K562 (cell line): ENCODE measurements around the gene CDC6. TPM values are rescaled to one million over a fixed set of nuclear protein-coding genes. Genes with fewer than 3 reads are reported as not detected.

Experiments
- ARHGAP35 ChIP-seq: fragments of 450-650 bp; IDR thresholded peaks from 2 replicates; pipeline ENCODE4 v1.6.1; 2018; ENCODE audit not compliant: partially characterized antibody
- BRD4 ChIP-seq: fragments of 200-600 bp; sonication (generic); IDR thresholded peaks from 2 replicates; pipeline ENCODE4 v1.6.1; 2017; ENCODE audit warnings: inconsistent platforms
- CHD4 ChIP-seq: fragments of 200-600 bp; sonication (generic); IDR thresholded peaks from 3 replicates; pipeline ENCODE4 v1.6.1; 2012; ENCODE audit warnings: low read depth, mild to moderate bottlenecking, mixed read lengths, low read length, inconsistent platforms; ENCODE audit not compliant: insufficient read depth, insufficient replicate concordance, poor library complexity, severe bottlenecking
- E2F6 ChIP-seq, 2 experiments: IDR thresholded peaks; 2 replicates each; pipeline ENCODE4 v1.6.1; 2011; ENCODE audit warnings: borderline replicate concordance in 1 of 2, control low read depth in 1 of 2, low read depth in 1 of 2, low read length in 1 of 2, mild to moderate bottlenecking in 1 of 2, mixed read lengths in 1 of 2, moderate library complexity in 1 of 2; ENCODE audit not compliant: insufficient read depth in 1 of 2, insufficient read length in 1 of 2, poor library complexity in 1 of 2, severe bottlenecking in 1 of 2; ENCODE audit errors: extremely low read depth in 1 of 2
- FOXJ3 ChIP-seq: sonication (generic); formaldehyde crosslinking; IDR thresholded peaks from 2 replicates; pipeline ENCODE4 v1.4.0; 2020; ENCODE audit warnings: mild to moderate bottlenecking, missing genetic modification reagents
- GATA2 ChIP-seq: sonication (generic); formaldehyde crosslinking; IDR thresholded peaks from 2 replicates; pipeline ENCODE4 v1.4.0; 2020; ENCODE audit warnings: mild to moderate bottlenecking, missing genetic modification reagents
- HMBOX1 ChIP-seq: sonication (generic); IDR thresholded peaks from 2 replicates; pipeline ENCODE4 v1.6.1; 2016
- HOXB6 ChIP-seq: fragments of 250-450 bp; sonication (Bioruptor Pico); IDR thresholded peaks from 2 replicates; pipeline ENCODE4 v1.5.1; 2022; ENCODE audit warnings: mild to moderate bottlenecking, borderline replicate concordance
- KDM2B ChIP-seq: fragments of 250-450 bp; sonication (Bioruptor Pico); IDR thresholded peaks from 2 replicates; pipeline ENCODE4 v1.8.0; 2021; ENCODE audit warnings: mild to moderate bottlenecking, moderate library complexity
- NCOR1 ChIP-seq: fragments of 450-650 bp; IDR thresholded peaks from 2 replicates; pipeline ENCODE4 v1.6.1; 2016; ENCODE audit warnings: mild to moderate bottlenecking, moderate library complexity
- NFRKB ChIP-seq: fragments of 450-650 bp; IDR thresholded peaks from 2 replicates; pipeline ENCODE4 v1.6.1; 2016; ENCODE audit warnings: low read depth
- RBM14 ChIP-seq: fragments of 200-400 bp; formaldehyde crosslinking; IDR thresholded peaks from 2 replicates; pipeline ENCODE4 v1.6.1; 2018; ENCODE audit warnings: low read depth, mild to moderate bottlenecking, low read length, moderate library complexity, borderline replicate concordance; ENCODE audit not compliant: insufficient read depth
- SREBF1 ChIP-seq: fragments of 150-350 bp; IDR thresholded peaks from 2 replicates; pipeline ENCODE4 v1.6.1; 2014; ENCODE audit warnings: antibody characterized with exemption, low read depth, low read length, borderline replicate concordance
- YBX1 ChIP-seq: fragments of 450-650 bp; IDR thresholded peaks from 2 replicates; pipeline ENCODE4 v1.7.1; 2016; ENCODE audit warnings: mild to moderate bottlenecking
- ZBTB1 ChIP-seq: sonication (generic); formaldehyde crosslinking; IDR thresholded peaks from 2 replicates; pipeline ENCODE4 v1.8.1; 2023; ENCODE audit warnings: missing genetic modification reagents, low read depth, mild to moderate bottlenecking, borderline replicate concordance
- ZBTB17 ChIP-seq: fragments of 450-650 bp; formaldehyde crosslinking; IDR thresholded peaks from 2 replicates; pipeline ENCODE4 v1.4.0; 2020; ENCODE audit warnings: mild to moderate bottlenecking
- ZC3H8 ChIP-seq: fragments of 450-650 bp; IDR thresholded peaks from 2 replicates; pipeline ENCODE4 v1.6.1; 2017
- ZNF253 ChIP-seq: fragments of 250-450 bp; sonication (Bioruptor Pico); conservative IDR thresholded peaks from 2 replicates; pipeline ENCODE4 v1.6.1; 2021; ENCODE audit warnings: mild to moderate bottlenecking
- ZNF280A ChIP-seq: fragments of 450-650 bp; IDR thresholded peaks from 2 replicates; pipeline ENCODE4 v1.6.1; 2018; ENCODE audit warnings: mild to moderate bottlenecking, low read depth; ENCODE audit not compliant: partially characterized antibody
- ZNF444 ChIP-seq: fragments of 250-450 bp; sonication (Bioruptor Pico); IDR thresholded peaks from 2 replicates; pipeline ENCODE4 v1.4.0; 2020; ENCODE audit warnings: mild to moderate bottlenecking, moderate library complexity
- ZNF583 ChIP-seq: fragments of 250-450 bp; sonication (Bioruptor Pico); IDR thresholded peaks from 2 replicates; pipeline ENCODE4 v1.4.0; 2020
- ZNF695 ChIP-seq: fragments of 450-650 bp; formaldehyde crosslinking; IDR thresholded peaks from 2 replicates; pipeline ENCODE4 v1.4.0; 2020; ENCODE audit warnings: mild to moderate bottlenecking, moderate library complexity
- ZNF696 ChIP-seq: fragments of 250-450 bp; sonication (Bioruptor Pico); conservative IDR thresholded peaks from 2 replicates; pipeline ENCODE4 v1.4.0; 2020; ENCODE audit warnings: mild to moderate bottlenecking, moderate library complexity
- ZNF780A ChIP-seq: fragments of 250-450 bp; sonication (Bioruptor Pico); IDR thresholded peaks from 2 replicates; pipeline ENCODE4 v1.5.0; 2021; ENCODE audit warnings: mild to moderate bottlenecking
- polyA plus RNA-seq, 8 experiments: library from polyadenylated mRNA; depleted of rRNA in 4 of 8; stranded (reverse) in 5 of 8; unstranded in 3 of 8; fragments of >200 nt; fragmentation: Nextera tagmentation in 2 of 8; fragmentation: Illumina TruSeq in 1 of 8; extraction: Ambion mirVana in 2 of 8; extraction: Trizol in 1 of 8; gene quantifications; 2 replicates each; pipeline versions ENCODE4 v1.2.1 to v1.2.3, GENCODE V29; 2011 to 2014; ENCODE audit warnings: inconsistent platforms in 1 of 8, missing spikeins in 1 of 8
- total RNA-seq, 7 experiments: library from RNA; depleted of rRNA in 6 of 7; stranded (reverse); fragments of >200 nt in 6 of 7; fragmentation: Illumina TruSeq in 2 of 7; extraction: Trizol in 2 of 7; gene quantifications; 2 replicates each; pipeline versions ENCODE4 v1.2.1 to v1.2.3, GENCODE V29; 2011 to 2021; ENCODE audit warnings: low replicate concordance in 1 of 7

CDC6 gene
- total and polyA plus RNA-seq, 9 of the 15 experiments (the other 6 are each of a cell fraction or from before 2014, with no cell fraction given), result 29.6 to 141 (median 106) TPM

DNA sequence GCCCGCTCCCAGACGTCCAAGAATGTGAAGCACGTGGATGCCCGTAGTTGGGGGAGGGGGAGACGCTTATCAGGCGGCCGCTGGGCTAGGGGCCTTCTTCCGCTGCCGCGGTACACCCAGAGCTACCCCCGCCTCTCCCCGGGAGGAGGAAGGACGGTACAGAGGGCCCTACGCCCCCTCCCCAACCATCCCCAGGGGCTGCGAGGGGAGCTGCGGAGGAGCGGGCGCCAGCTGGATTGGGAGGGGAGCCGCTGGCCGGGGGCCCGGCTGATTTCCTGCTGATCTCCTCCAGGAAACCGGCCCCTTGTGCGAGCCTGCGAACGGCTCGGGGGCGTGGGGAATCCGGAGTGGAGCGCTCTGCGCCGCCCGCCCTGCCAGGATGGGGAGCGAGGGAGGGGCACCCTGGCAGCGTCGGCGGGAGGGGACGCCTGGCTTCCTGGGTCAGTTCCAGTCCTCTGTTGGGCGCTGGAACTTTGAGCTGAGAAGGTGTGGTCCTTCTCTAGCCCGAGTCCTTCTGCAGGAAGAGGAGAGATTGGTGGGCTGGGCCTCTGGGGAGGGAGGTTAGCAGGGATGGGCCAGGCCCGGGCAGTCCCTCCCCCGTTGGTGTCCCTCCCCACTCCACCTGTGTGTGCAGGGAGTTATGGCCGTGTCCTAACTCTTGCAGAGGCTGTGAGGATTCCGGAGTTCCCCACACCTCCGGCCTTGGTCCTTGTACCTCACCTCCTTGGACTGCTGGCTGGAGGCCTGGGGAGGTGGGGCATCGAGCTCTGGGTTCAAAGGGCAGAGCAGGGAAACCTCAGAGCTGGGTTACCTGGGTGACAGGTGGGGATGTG lies 57.7 kb downstream of the CDC6 start (continued):
- TF ChIP-seq ZNF696 (CRISPR knock-in tag) (no peak), SREBF1 (no peak), ZC3H8 (no peak), ZNF780A (CRISPR knock-in tag) (no peak), HMBOX1 (no peak), ZNF280A (no peak), FOXJ3 (CRISPR knock-in tag) (no peak), KDM2B (no peak), ZNF444 (CRISPR knock-in tag) (no peak), NCOR1 (no peak), YBX1 (no peak), ZNF583 (CRISPR knock-in tag) (no peak), ZNF695 (CRISPR knock-in tag) (no peak), NFRKB (no peak), HOXB6 (CRISPR knock-in tag) (no peak), ARHGAP35 (no peak), E2F6 (IDR thresholded peaks at IDR 0.05; ENCODE audit: borderline replicate concordance in 1 of 2, extremely low read depth in 1 of 2, insufficient read depth in 1 of 2, insufficient read length in 1 of 2, low read depth in 1 of 2, low read length in 1 of 2, poor library complexity in 1 of 2, severe bottlenecking in 1 of 2) (peak; percentile 42 to 82), ZBTB17 (CRISPR knock-in tag) (no peak), ZNF253 (CRISPR knock-in tag) (no peak), ZBTB1 (CRISPR knock-in tag) (no peak), GATA2 (CRISPR knock-in tag) (0 out of 2 replicates have a peak, but pooled peaks have one; percentile 20), CHD4 (no peak), BRD4 (no peak), RBM14 (0 out of 2 replicates have a peak, but pooled peaks have one; percentile 33)
